IMR-90 (cell line): ENCODE measurements around the gene WDR53. TPM values are rescaled to one million over a fixed set of nuclear protein-coding genes. Genes with fewer than 3 reads are reported as not detected.

ENCODE experiments used
- ATAC-seq: fragments of 200-7000 bp; cut with Tn5 transposase; 2 replicates; pipeline ENCODE4 v1.9.1; 2020; ENCODE audit warnings: low read depth, mild to moderate bottlenecking, moderate library complexity
- BruUV-seq: library from RNA; stranded (reverse); fragments of 400-500 nt; replicated peaks from 2 replicates; lab custom pipeline; 2021; lab: Mats Ljungman, UMichigan
- CTCF ChIA-PET: fragments of 300-600 bp; formaldehyde crosslinking; extraction: SDS; loops from one replicate; lab custom pipeline; 2021; ENCODE audit warnings: antibody characterized with exemption; lab: Yijun Ruan, JAX
- POLR2A ChIA-PET: fragments of 300-600 bp; sonication (Branson Sonifier 250); formaldehyde crosslinking; loops from one replicate; lab custom pipeline; 2022; ENCODE audit warnings: antibody characterized with exemption; ENCODE audit not compliant: unreplicated experiment; lab: Charles Lee
- DNase-seq: peaks from one replicate; pipeline ENCODE4 v3.0.0; 2013
- H2AFZ ChIP-seq: replicated peaks from 2 replicates; pipeline ENCODE3; 2013; ENCODE audit warnings: low read length, mild to moderate bottlenecking; ENCODE audit not compliant: poor library complexity
- H2AK5ac ChIP-seq: 2 replicates; pipeline ENCODE4 v1.6.1; 2013; ENCODE audit warnings: low read depth, low read length, inconsistent platforms
- H2AK9ac ChIP-seq: replicated peaks from 2 replicates; pipeline ENCODE3; 2013; ENCODE audit warnings: mild to moderate bottlenecking, low read depth, low read length, moderate library complexity; ENCODE audit not compliant: poor library complexity
- H2BK120ac ChIP-seq: 2 replicates; pipeline ENCODE4 v1.6.1; 2013; ENCODE audit warnings: low read depth, low read length, inconsistent platforms
- H2BK15ac ChIP-seq: 3 replicates; pipeline ENCODE4 v1.6.1; 2013; ENCODE audit warnings: low read depth, low read length, inconsistent platforms
- H2BK20ac ChIP-seq: 2 replicates; pipeline ENCODE4 v1.6.1; 2013; ENCODE audit warnings: low read depth, mild to moderate bottlenecking, inconsistent platforms, low read length, moderate library complexity
- H2BK5ac ChIP-seq: 2 replicates; pipeline ENCODE4 v1.6.1; 2013; ENCODE audit warnings: mild to moderate bottlenecking, low read depth, low read length, inconsistent platforms; ENCODE audit not compliant: poor library complexity, severe bottlenecking
- H3K14ac ChIP-seq: replicated peaks from 2 replicates; pipeline ENCODE4 v1.6.1; 2013; ENCODE audit warnings: low read depth, low read length, inconsistent platforms
- H3K18ac ChIP-seq: 2 replicates; pipeline ENCODE4 v1.6.1; 2013; ENCODE audit warnings: low read depth, low read length, control low read depth
- H3K23ac ChIP-seq: 2 replicates; pipeline ENCODE4 v1.6.1; 2013; ENCODE audit warnings: low read depth, low read length, inconsistent platforms
- H3K27ac ChIP-seq: 2 replicates; pipeline ENCODE4 v1.5.1; 2013; ENCODE audit warnings: mild to moderate bottlenecking, control low read depth, low read length; ENCODE audit not compliant: insufficient read depth
- H3K27me3 ChIP-seq: 2 replicates; pipeline ENCODE4 v1.6.1; 2013; ENCODE audit warnings: low read length; ENCODE audit not compliant: control insufficient read depth, insufficient read depth
- H3K36me3 ChIP-seq: 2 replicates; pipeline ENCODE4 v1.6.1; 2013; ENCODE audit warnings: low read length, mixed read lengths; ENCODE audit not compliant: control insufficient read depth, insufficient read depth
- H3K4ac ChIP-seq: 2 replicates; pipeline ENCODE4 v1.6.1; 2013; ENCODE audit warnings: low read depth, low read length, inconsistent platforms
- H3K4me1 ChIP-seq: 2 replicates; pipeline ENCODE4 v1.6.1; 2013; ENCODE audit warnings: low read length, mixed read lengths; ENCODE audit not compliant: control insufficient read depth, insufficient read depth
- H3K4me2 ChIP-seq: 2 replicates; pipeline ENCODE4 v1.6.1; 2013; ENCODE audit warnings: low read depth, mild to moderate bottlenecking, control low read depth, low read length, moderate library complexity
- H3K4me3 ChIP-seq: 2 replicates; pipeline ENCODE4 v1.5.1; 2013; ENCODE audit warnings: low read depth, mild to moderate bottlenecking, control low read depth, low read length, moderate library complexity; ENCODE audit not compliant: insufficient read depth
- H3K56ac ChIP-seq: 2 replicates; pipeline ENCODE4 v1.6.1; 2013; ENCODE audit warnings: low read length, inconsistent platforms; ENCODE audit not compliant: insufficient read depth; ENCODE audit errors: extremely low read depth
- H3K79me1 ChIP-seq, 2 experiments: 2 replicates each; pipeline ENCODE4 v1.6.1; 2013; ENCODE audit warnings: low read length in 2 of 2, inconsistent platforms in 1 of 2, low read depth in 1 of 2
- H3K9ac ChIP-seq: 2 replicates; pipeline ENCODE4 v1.6.1; 2013; ENCODE audit warnings: low read depth, low read length, control low read depth
- H3K9me1 ChIP-seq: 2 replicates; pipeline ENCODE4 v1.6.1; 2013; ENCODE audit warnings: low read length, inconsistent platforms; ENCODE audit not compliant: insufficient read depth
- H3K9me3 ChIP-seq: 2 replicates; pipeline ENCODE4 v1.6.1; 2013; ENCODE audit warnings: low read length; ENCODE audit not compliant: control insufficient read depth, insufficient read depth
- H4K20me1 ChIP-seq: 2 replicates; pipeline ENCODE4 v1.6.1; 2013; ENCODE audit warnings: low read length, inconsistent platforms; ENCODE audit not compliant: insufficient read depth
- H4K5ac ChIP-seq: 2 replicates; pipeline ENCODE4 v1.6.1; 2013; ENCODE audit warnings: mild to moderate bottlenecking, low read depth, low read length, control low read depth
- H4K8ac ChIP-seq, 2 experiments: 2 replicates each; pipeline ENCODE4 v1.6.1; 2013; ENCODE audit warnings: low read depth in 2 of 2, low read length in 2 of 2, control low read depth in 1 of 2, inconsistent platforms in 1 of 2
- H4K91ac ChIP-seq: 2 replicates; pipeline ENCODE4 v1.6.1; 2013; ENCODE audit warnings: low read depth, low read length, inconsistent platforms; ENCODE audit not compliant: insufficient read depth
- CEBPB ChIP-seq: IDR thresholded peaks from 2 replicates; pipeline ENCODE4 v1.6.1; 2012; ENCODE audit warnings: low read depth, low read length, improper control_type of control experiment
- FOS ChIP-seq: fragments of 150-350 bp; IDR thresholded peaks from 2 replicates; pipeline ENCODE4 v1.6.1; 2016; ENCODE audit warnings: low read depth, low read length
- MAZ ChIP-seq: IDR thresholded peaks from 2 replicates; pipeline ENCODE4 v1.6.1; 2012; ENCODE audit warnings: low read depth, mild to moderate bottlenecking, low read length, improper control_type of control experiment, moderate library complexity, borderline replicate concordance
- RAD21 ChIP-seq: IDR thresholded peaks from 2 replicates; pipeline ENCODE4 v1.6.1; 2012; ENCODE audit warnings: low read length, improper control_type of control experiment
- WGBS, 2 experiments: methylation state at CpG; one replicate each; pipeline versions ENCODE4 v1.1.5 to v1.1.7; 2013; ENCODE audit warnings: missing lambda C conversion rate in 2 of 2; ENCODE audit not compliant: insufficient read length in 1 of 2; ENCODE audit errors: extremely low coverage in 2 of 2; 5-methylcytosine and 5-hydroxymethylcytosine counted together
- dilution Hi-C: fragments of 300-500 bp; cut with HindIII; formaldehyde crosslinking; loops from one replicate; pipeline ENCODE4 v1.14.3; 2018; ENCODE audit warnings: low sequenced_read_pairs; ENCODE audit not compliant: unreplicated experiment
- in situ Hi-C: fragments of 300-500 bp; cut with MboI; formaldehyde crosslinking; loops from 3 replicates; pipeline ENCODE4 v1.14.3; 2019; ENCODE audit warnings: low sequenced_read_pairs, inconsistent platforms, mixed read lengths
- intact Hi-C: fragments of 100-400 bp; cut with micrococcal nuclease; formaldehyde crosslinking; loops from 2 replicates; pipeline ENCODE4 v1.10.0; 2022
- polyA plus RNA-seq, 3 experiments: library from polyadenylated mRNA; depleted of rRNA; stranded (reverse); fragments of >200 nt; gene quantifications; 2 replicates each; pipeline ENCODE4 v1.2.3, GENCODE V29; 2012; ENCODE audit warnings: low replicate concordance in 1 of 3
- total RNA-seq: library from RNA; depleted of rRNA; stranded (reverse); fragments of >200 nt; gene quantifications from 2 replicates; pipeline ENCODE4 v1.2.3, GENCODE V29; 2012
- TF ChIP-seq, protein P1 (sequence below): conservative IDR thresholded peaks from 2 replicates; pipeline ENCODE4 v1.5.1; 2012; ENCODE audit warnings: mild to moderate bottlenecking, low read depth, low read length, improper control_type of control experiment

The WDR53 gene
- total and polyA plus RNA-seq, 2 of the 4 experiments (the other 2 are of a cell fraction): 5.7 to 5.9 TPM

GRCh38 chr3:196524527-196524926, 43.8 kb downstream of the WDR53 start:
- Histone ChIP-seq H3K9me3 (peaks cover 16% of the 10 kb centered on the region), H4K20me1 (no peaks in the 10 kb centered on the region), H3K4ac (no peak overlapping the region), H2AFZ (peak overlapping the region; percentile 33), H3K27me3 (no peaks in the 10 kb centered on the region), H3K4me2 (no peak overlapping the region), H3K4me3 (no peak overlapping the region), H3K23ac (no peak overlapping the region), H3K4me1 (0 out of 2 replicates have a peak, but pooled peaks cover 2% of the 10 kb centered on the region), H3K27ac (no peak overlapping the region), H4K5ac (no peak overlapping the region), H4K91ac (no peak overlapping the region), H3K14ac (no peak overlapping the region), H3K9ac (no peak overlapping the region), H2AK9ac (no peak overlapping the region), H2BK15ac (no peak overlapping the region), H4K8ac (no peak overlapping the region), H2BK20ac (no peak overlapping the region), H3K36me3 (no peaks in the 10 kb centered on the region), H2BK5ac (no peak overlapping the region), H3K79me1 (no peaks in the 10 kb centered on the region), H3K18ac (no peak overlapping the region), H3K9me1 (peaks cover 6% of the 10 kb centered on the region; the same call in 1 of the 2 replicates), H2AK5ac (no peak overlapping the region), H2BK120ac (no peak overlapping the region), H3K56ac (no peak overlapping the region)
- no TSS peak for BruUV-seq
- ChIA-PET POLR2A (no interaction called here), CTCF (interaction anchor here (0.7 to 1.7 kb wide), 2 partner anchors 271 to 289 kb away, joined by 3 read pairs; no protein-coding TSS in a partner anchor)
- TF ChIP-seq, protein P1, sequence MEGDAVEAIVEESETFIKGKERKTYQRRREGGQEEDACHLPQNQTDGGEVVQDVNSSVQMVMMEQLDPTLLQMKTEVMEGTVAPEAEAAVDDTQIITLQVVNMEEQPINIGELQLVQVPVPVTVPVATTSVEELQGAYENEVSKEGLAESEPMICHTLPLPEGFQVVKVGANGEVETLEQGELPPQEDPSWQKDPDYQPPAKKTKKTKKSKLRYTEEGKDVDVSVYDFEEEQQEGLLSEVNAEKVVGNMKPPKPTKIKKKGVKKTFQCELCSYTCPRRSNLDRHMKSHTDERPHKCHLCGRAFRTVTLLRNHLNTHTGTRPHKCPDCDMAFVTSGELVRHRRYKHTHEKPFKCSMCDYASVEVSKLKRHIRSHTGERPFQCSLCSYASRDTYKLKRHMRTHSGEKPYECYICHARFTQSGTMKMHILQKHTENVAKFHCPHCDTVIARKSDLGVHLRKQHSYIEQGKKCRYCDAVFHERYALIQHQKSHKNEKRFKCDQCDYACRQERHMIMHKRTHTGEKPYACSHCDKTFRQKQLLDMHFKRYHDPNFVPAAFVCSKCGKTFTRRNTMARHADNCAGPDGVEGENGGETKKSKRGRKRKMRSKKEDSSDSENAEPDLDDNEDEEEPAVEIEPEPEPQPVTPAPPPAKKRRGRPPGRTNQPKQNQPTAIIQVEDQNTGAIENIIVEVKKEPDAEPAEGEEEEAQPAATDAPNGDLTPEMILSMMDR: peak; percentile 25
- TF ChIP-seq RAD21 (peak; percentile 36), CEBPB (no peak), FOS (no peak), MAZ (no peak)
- DNase-seq (peak; percentile 17), ATAC-seq (no peak)
- in situ Hi-C loops: loop anchor here (5.0 kb wide), 1 partner anchor 267 kb away; no protein-coding TSS in a partner anchor
- intact Hi-C loops: loop anchor here (1.0 kb wide), 1 partner anchor 161 kb away; no protein-coding TSS in a partner anchor
- WGBS, 2 experiments: no CpG with 5 or more reads among the region's 5 CpGs
- dilution Hi-C loops: no loop called here
